IMR-90 (cell line): ENCODE measurements around the gene RAD51B. TPM values are rescaled to one million over a fixed set of nuclear protein-coding genes. Genes with fewer than 3 reads are reported as not detected.

Source experiments
- ATAC-seq: fragments of 200-7000 bp; cut with Tn5 transposase; 2 replicates; pipeline ENCODE4 v1.9.1; 2020; ENCODE audit warnings: low read depth, mild to moderate bottlenecking, moderate library complexity
- BruUV-seq: library from RNA; stranded (reverse); fragments of 400-500 nt; replicated peaks from 2 replicates; lab custom pipeline; 2021; lab: Mats Ljungman, UMichigan
- CTCF ChIA-PET: fragments of 300-600 bp; formaldehyde crosslinking; extraction: SDS; loops from one replicate; lab custom pipeline; 2021; ENCODE audit warnings: antibody characterized with exemption; lab: Yijun Ruan, JAX
- POLR2A ChIA-PET: fragments of 300-600 bp; sonication (Branson Sonifier 250); formaldehyde crosslinking; loops from one replicate; lab custom pipeline; 2022; ENCODE audit warnings: antibody characterized with exemption; ENCODE audit not compliant: unreplicated experiment; lab: Charles Lee
- DNase-seq: peaks from one replicate; pipeline ENCODE4 v3.0.0; 2013
- H2AFZ ChIP-seq: replicated peaks from 2 replicates; pipeline ENCODE3; 2013; ENCODE audit warnings: low read length, mild to moderate bottlenecking; ENCODE audit not compliant: poor library complexity
- H2AK5ac ChIP-seq: 2 replicates; pipeline ENCODE4 v1.6.1; 2013; ENCODE audit warnings: low read depth, low read length, inconsistent platforms
- H2AK9ac ChIP-seq: replicated peaks from 2 replicates; pipeline ENCODE3; 2013; ENCODE audit warnings: mild to moderate bottlenecking, low read depth, low read length, moderate library complexity; ENCODE audit not compliant: poor library complexity
- H2BK120ac ChIP-seq: 2 replicates; pipeline ENCODE4 v1.6.1; 2013; ENCODE audit warnings: low read depth, low read length, inconsistent platforms
- H2BK15ac ChIP-seq: 3 replicates; pipeline ENCODE4 v1.6.1; 2013; ENCODE audit warnings: low read depth, low read length, inconsistent platforms
- H2BK20ac ChIP-seq: 2 replicates; pipeline ENCODE4 v1.6.1; 2013; ENCODE audit warnings: low read depth, mild to moderate bottlenecking, inconsistent platforms, low read length, moderate library complexity
- H2BK5ac ChIP-seq: 2 replicates; pipeline ENCODE4 v1.6.1; 2013; ENCODE audit warnings: mild to moderate bottlenecking, low read depth, low read length, inconsistent platforms; ENCODE audit not compliant: poor library complexity, severe bottlenecking
- H3K14ac ChIP-seq: replicated peaks from 2 replicates; pipeline ENCODE4 v1.6.1; 2013; ENCODE audit warnings: low read depth, low read length, inconsistent platforms
- H3K18ac ChIP-seq: 2 replicates; pipeline ENCODE4 v1.6.1; 2013; ENCODE audit warnings: low read depth, low read length, control low read depth
- H3K23ac ChIP-seq: 2 replicates; pipeline ENCODE4 v1.6.1; 2013; ENCODE audit warnings: low read depth, low read length, inconsistent platforms
- H3K27ac ChIP-seq: 2 replicates; pipeline ENCODE4 v1.5.1; 2013; ENCODE audit warnings: mild to moderate bottlenecking, control low read depth, low read length; ENCODE audit not compliant: insufficient read depth
- H3K27me3 ChIP-seq: 2 replicates; pipeline ENCODE4 v1.6.1; 2013; ENCODE audit warnings: low read length; ENCODE audit not compliant: control insufficient read depth, insufficient read depth
- H3K36me3 ChIP-seq: 2 replicates; pipeline ENCODE4 v1.6.1; 2013; ENCODE audit warnings: low read length, mixed read lengths; ENCODE audit not compliant: control insufficient read depth, insufficient read depth
- H3K4ac ChIP-seq: 2 replicates; pipeline ENCODE4 v1.6.1; 2013; ENCODE audit warnings: low read depth, low read length, inconsistent platforms
- H3K4me1 ChIP-seq: 2 replicates; pipeline ENCODE4 v1.6.1; 2013; ENCODE audit warnings: low read length, mixed read lengths; ENCODE audit not compliant: control insufficient read depth, insufficient read depth
- H3K4me2 ChIP-seq: 2 replicates; pipeline ENCODE4 v1.6.1; 2013; ENCODE audit warnings: low read depth, mild to moderate bottlenecking, control low read depth, low read length, moderate library complexity
- H3K4me3 ChIP-seq: 2 replicates; pipeline ENCODE4 v1.5.1; 2013; ENCODE audit warnings: low read depth, mild to moderate bottlenecking, control low read depth, low read length, moderate library complexity; ENCODE audit not compliant: insufficient read depth
- H3K56ac ChIP-seq: 2 replicates; pipeline ENCODE4 v1.6.1; 2013; ENCODE audit warnings: low read length, inconsistent platforms; ENCODE audit not compliant: insufficient read depth; ENCODE audit errors: extremely low read depth
- H3K79me1 ChIP-seq, 2 experiments: 2 replicates each; pipeline ENCODE4 v1.6.1; 2013; ENCODE audit warnings: low read length in 2 of 2, inconsistent platforms in 1 of 2, low read depth in 1 of 2
- H3K9ac ChIP-seq: 2 replicates; pipeline ENCODE4 v1.6.1; 2013; ENCODE audit warnings: low read depth, low read length, control low read depth
- H3K9me1 ChIP-seq: 2 replicates; pipeline ENCODE4 v1.6.1; 2013; ENCODE audit warnings: low read length, inconsistent platforms; ENCODE audit not compliant: insufficient read depth
- H3K9me3 ChIP-seq: 2 replicates; pipeline ENCODE4 v1.6.1; 2013; ENCODE audit warnings: low read length; ENCODE audit not compliant: control insufficient read depth, insufficient read depth
- H4K20me1 ChIP-seq: 2 replicates; pipeline ENCODE4 v1.6.1; 2013; ENCODE audit warnings: low read length, inconsistent platforms; ENCODE audit not compliant: insufficient read depth
- H4K5ac ChIP-seq: 2 replicates; pipeline ENCODE4 v1.6.1; 2013; ENCODE audit warnings: mild to moderate bottlenecking, low read depth, low read length, control low read depth
- H4K8ac ChIP-seq, 2 experiments: 2 replicates each; pipeline ENCODE4 v1.6.1; 2013; ENCODE audit warnings: low read depth in 2 of 2, low read length in 2 of 2, control low read depth in 1 of 2, inconsistent platforms in 1 of 2
- H4K91ac ChIP-seq: 2 replicates; pipeline ENCODE4 v1.6.1; 2013; ENCODE audit warnings: low read depth, low read length, inconsistent platforms; ENCODE audit not compliant: insufficient read depth
- BHLHE40 ChIP-seq: fragments of 150-350 bp; IDR thresholded peaks from 2 replicates; pipeline ENCODE4 v1.6.1; 2016; ENCODE audit warnings: mild to moderate bottlenecking, low read depth, low read length
- CHD1 ChIP-seq: IDR thresholded peaks from 2 replicates; pipeline ENCODE4 v1.6.1; 2012; ENCODE audit warnings: low read depth, low read length, improper control_type of control experiment
- ELK1 ChIP-seq: fragments of 150-350 bp; IDR thresholded peaks from 2 replicates; pipeline ENCODE4 v1.6.1; 2016; ENCODE audit warnings: low read depth, mild to moderate bottlenecking, low read length, moderate library complexity, borderline replicate concordance
- MAFK ChIP-seq: IDR thresholded peaks from 2 replicates; pipeline ENCODE4 v1.6.1; 2012; ENCODE audit warnings: low read depth, low read length, improper control_type of control experiment
- POLR2A ChIP-seq: IDR thresholded peaks from 2 replicates; pipeline ENCODE4 v1.6.1; 2012; ENCODE audit warnings: mild to moderate bottlenecking, low read depth, low read length
- USF2 ChIP-seq: fragments of 150-350 bp; IDR thresholded peaks from 2 replicates; pipeline ENCODE4 v1.6.1; 2017; ENCODE audit warnings: mild to moderate bottlenecking, antibody characterized with exemption, low read length, low read depth
- WGBS, 2 experiments: methylation state at CpG; one replicate each; pipeline versions ENCODE4 v1.1.5 to v1.1.7; 2013; ENCODE audit warnings: missing lambda C conversion rate in 2 of 2; ENCODE audit not compliant: insufficient read length in 1 of 2; ENCODE audit errors: extremely low coverage in 2 of 2; 5-methylcytosine and 5-hydroxymethylcytosine counted together
- dilution Hi-C: fragments of 300-500 bp; cut with HindIII; formaldehyde crosslinking; loops from one replicate; pipeline ENCODE4 v1.14.3; 2018; ENCODE audit warnings: low sequenced_read_pairs; ENCODE audit not compliant: unreplicated experiment
- in situ Hi-C: fragments of 300-500 bp; cut with MboI; formaldehyde crosslinking; loops from 3 replicates; pipeline ENCODE4 v1.14.3; 2019; ENCODE audit warnings: low sequenced_read_pairs, inconsistent platforms, mixed read lengths
- intact Hi-C: fragments of 100-400 bp; cut with micrococcal nuclease; formaldehyde crosslinking; loops from 2 replicates; pipeline ENCODE4 v1.10.0; 2022
- polyA plus RNA-seq, 3 experiments: library from polyadenylated mRNA; depleted of rRNA; stranded (reverse); fragments of >200 nt; gene quantifications; 2 replicates each; pipeline ENCODE4 v1.2.3, GENCODE V29; 2012; ENCODE audit warnings: low replicate concordance in 1 of 3
- total RNA-seq: library from RNA; depleted of rRNA; stranded (reverse); fragments of >200 nt; gene quantifications from 2 replicates; pipeline ENCODE4 v1.2.3, GENCODE V29; 2012

RAD51B gene
- total and polyA plus RNA-seq, 2 of the 4 experiments (the other 2 are of a cell fraction) = 5.1 to 18.8 TPM

GRCh38 chr14:68363466-68363842 is 543.9 kb downstream of the RAD51B start:
- ChIA-PET CTCF (interaction anchor here (0.6 kb wide), 1 partner anchor 18 kb away, joined by 4 read pairs; no protein-coding TSS in a partner anchor), POLR2A (no interaction called here)
- Histone ChIP-seq H3K9ac (no peak overlapping the region), H3K56ac (no peak overlapping the region), H3K4me2 (no peak overlapping the region), H3K4me3 (no peak overlapping the region), H3K9me3 (no peaks in the 10 kb centered on the region), H3K14ac (no peak overlapping the region), H3K18ac (no peak overlapping the region), H2AFZ (no peak overlapping the region), H2BK5ac (no peak overlapping the region), H2BK20ac (no peak overlapping the region), H3K4ac (no peak overlapping the region), H3K27me3 (no peaks in the 10 kb centered on the region), H2AK9ac (no peak overlapping the region), H2BK120ac (peak overlapping the region; percentile 21; the same call in 1 of the 2 replicates), H3K23ac (no peak overlapping the region), H3K36me3 (no peaks in the 10 kb centered on the region), H4K20me1 (no peaks in the 10 kb centered on the region), H2BK15ac (peak overlapping the region; percentile 4; the same call in 1 of the 3 replicates), H2AK5ac (0 out of 2 replicates have a peak overlapping the region, but pooled peaks have one; percentile 0), H4K91ac (no peak overlapping the region), H3K79me1 (peaks cover 0 to 4% of the 10 kb centered on the region in 2 experiments; a peak in 1 of 4 replicates), H4K8ac (no peak overlapping the region; a peak in 1 of 4 replicates), H4K5ac (no peak overlapping the region), H3K4me1 (peaks cover 16% of the 10 kb centered on the region), H3K27ac (no peak overlapping the region), H3K9me1 (peaks cover 12% of the 10 kb centered on the region)
- TF ChIP-seq POLR2A (no peak), BHLHE40 (no peak), ELK1 (no peak), USF2 (no peak), CHD1 (no peak), MAFK (no peak)
- no TSS peak for BruUV-seq
- dilution Hi-C loops (no loop called here), intact Hi-C loops (no loop called here), in situ Hi-C loops (no loop called here)
- no peak for ATAC-seq
- WGBS, 2 experiments = 83% methylated on average over 4 of the region's 11 CpGs; no CpG with 5 or more reads in 1 of the 2 experiments
- no peak for DNase-seq
